ENCODE measurements around the gene MED9.
"Not testable (repeated sequence)": the region's sequence is repeated elsewhere in the genome, so short reads cannot be mapped to it uniquely, and the experiment has no call there.

The MED9 gene

GRCh38 chr17:17462048-17462824 lies 14.6 kb upstream of the MED9 start:
- ChIA-PET POLR2A (no interaction called here), CTCF (interaction anchor here (1.2 to 2.4 kb wide), 2 partner anchors 26 to 34 kb away, joined by 3 to 9 read pairs; partner anchors contain the start of gene RASD1)
- TF ChIP-seq CTCF (IDR thresholded peaks at IDR 0.05; ENCODE audit: insufficient read depth, low read length, missing control alignments) = no peak
- no peak overlapping the region for H3K4me3 ChIP-seq (ENCODE audit: low read depth, low read length)
- DNase-seq (ENCODE audit: low read depth, low spot score) = no peak

GRCh38 chr17:17463821-17464220 lies 13.0 kb upstream of the MED9 start:
- no peak overlapping the region for H3K4me3 ChIP-seq (ENCODE audit: low read depth, low read length)
- POLR2A ChIA-PET = no interaction called here
- CTCF ChIA-PET = interaction anchor here (1.6 kb wide), 1 partner anchor 109 kb away, joined by 3 read pairs; no protein-coding TSS in a partner anchor
- DNase-seq (ENCODE audit: low read depth, low spot score) = no peak
- TF ChIP-seq CTCF (IDR thresholded peaks at IDR 0.05; ENCODE audit: insufficient read depth, low read length, missing control alignments) = no peak

DNA sequence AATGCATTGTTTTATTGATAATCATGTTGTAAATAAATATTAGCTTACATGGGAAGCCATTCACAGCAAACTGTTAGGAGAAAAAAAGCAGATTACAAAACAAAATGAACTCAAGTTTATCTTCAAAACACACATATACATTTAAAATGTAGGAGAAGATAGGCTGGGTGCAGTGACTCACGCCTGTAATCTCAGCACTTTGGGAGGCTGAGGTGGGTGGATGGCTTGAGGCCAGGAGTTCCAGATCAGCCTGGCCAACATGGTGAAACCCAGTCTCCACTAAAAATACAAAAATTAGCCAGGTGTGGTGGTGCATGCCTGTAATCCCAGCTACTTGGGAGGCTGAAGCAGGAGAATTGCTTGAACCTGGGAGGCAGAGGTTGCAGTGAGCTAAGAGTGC lies 10.9 kb upstream of the MED9 start:
- DNase-seq (ENCODE audit: low read depth, low spot score); POLR2A ChIA-PET; H3K4me3 ChIP-seq (ENCODE audit: low read depth, low read length): not testable (repeated sequence)
- CTCF ChIA-PET = interaction anchor here (2.0 to 2.3 kb wide), 2 partner anchors 31 to 111 kb away, joined by 5 to 11 read pairs; partner anchors contain the start of gene RASD1

- TF ChIP-seq CTCF (IDR thresholded peaks at IDR 0.05; ENCODE audit: insufficient read depth, low read length, missing control alignments) = no peak
- POLR2A ChIA-PET = no interaction called here
- H3K4me3 ChIP-seq (ENCODE audit: low read depth, low read length) = no peak overlapping the region
- CTCF ChIA-PET = interaction anchor here (0.8 to 2.3 kb wide), 6 partner anchors 11 to 176 kb away, joined by 3 to 11 read pairs (median 4); partner anchors contain the start of gene RASD1
- no peak for DNase-seq (ENCODE audit: low read depth, low spot score)
Measured at GRCh38 chr17:17466511-17466910, 10.3 kb upstream of the MED9 start.

GRCh38 chr17:17467016-17467415 lies 9.8 kb upstream of the MED9 start:
- ChIA-PET POLR2A (no interaction called here), CTCF (interaction anchor here (0.8 to 2.3 kb wide), 7 partner anchors 11 to 175 kb away, joined by 3 to 11 read pairs (median 4); partner anchors contain the start of gene RASD1)
- H3K4me3 ChIP-seq (ENCODE audit: low read depth, low read length) = no peak overlapping the region
- TF ChIP-seq CTCF (IDR thresholded peaks at IDR 0.05; ENCODE audit: insufficient read depth, low read length, missing control alignments) = no peak
- DNase-seq (ENCODE audit: low read depth, low spot score) = no peak

- no peak for DNase-seq (ENCODE audit: low read depth, low spot score)
- no peak for TF ChIP-seq CTCF (IDR thresholded peaks at IDR 0.05; ENCODE audit: insufficient read depth, low read length, missing control alignments)
- no peak overlapping the region for H3K4me3 ChIP-seq (ENCODE audit: low read depth, low read length)
- ChIA-PET CTCF (interaction anchor here (0.9 to 2.3 kb wide), 5 partner anchors 22 to 174 kb away, joined by 3 to 11 read pairs (median 4); partner anchors contain the start of gene RASD1), POLR2A (no interaction called here)
Measured at GRCh38 chr17:17467720-17468119, 9.1 kb upstream of the MED9 start.

Measured in AG04449 (cell line).